Measurements from ENCODE around the gene CHRNE. TPM values are rescaled to one million over a fixed set of nuclear protein-coding genes. Genes with fewer than 3 reads are reported as not detected.
"Not testable (repeated sequence)": the region's sequence is repeated elsewhere in the genome, so short reads cannot be mapped to it uniquely, and the experiment has no call there.

CHRNE gene
- polyA plus RNA-seq, 5 donors, result 0.59 to 1.2 (median 0.94) TPM

DNA sequence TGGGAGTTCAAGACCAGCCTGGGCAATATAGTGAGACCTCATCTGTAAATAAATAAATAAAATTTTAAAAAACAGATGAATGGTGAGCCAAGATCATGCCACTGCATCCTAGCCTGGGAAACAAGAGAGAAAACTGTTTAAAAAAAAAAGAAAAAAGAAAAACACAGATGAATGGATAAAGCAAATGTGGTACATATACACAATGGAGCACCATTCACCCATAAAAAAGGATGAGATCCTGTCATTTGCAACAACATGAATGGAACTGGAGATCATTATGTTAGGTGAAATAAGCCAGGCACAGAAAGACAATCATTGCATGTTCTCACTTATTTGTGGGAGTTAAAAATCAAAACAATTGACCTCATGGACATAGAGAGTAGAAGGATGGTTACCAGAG lies 3.7 kb upstream of the CHRNE start:
- DNase-seq, result not testable (repeated sequence)

GRCh38 chr17:4902540-4902939 lies 358 bp downstream of the CHRNE start:
- DNase-seq, result no peak

DNA sequence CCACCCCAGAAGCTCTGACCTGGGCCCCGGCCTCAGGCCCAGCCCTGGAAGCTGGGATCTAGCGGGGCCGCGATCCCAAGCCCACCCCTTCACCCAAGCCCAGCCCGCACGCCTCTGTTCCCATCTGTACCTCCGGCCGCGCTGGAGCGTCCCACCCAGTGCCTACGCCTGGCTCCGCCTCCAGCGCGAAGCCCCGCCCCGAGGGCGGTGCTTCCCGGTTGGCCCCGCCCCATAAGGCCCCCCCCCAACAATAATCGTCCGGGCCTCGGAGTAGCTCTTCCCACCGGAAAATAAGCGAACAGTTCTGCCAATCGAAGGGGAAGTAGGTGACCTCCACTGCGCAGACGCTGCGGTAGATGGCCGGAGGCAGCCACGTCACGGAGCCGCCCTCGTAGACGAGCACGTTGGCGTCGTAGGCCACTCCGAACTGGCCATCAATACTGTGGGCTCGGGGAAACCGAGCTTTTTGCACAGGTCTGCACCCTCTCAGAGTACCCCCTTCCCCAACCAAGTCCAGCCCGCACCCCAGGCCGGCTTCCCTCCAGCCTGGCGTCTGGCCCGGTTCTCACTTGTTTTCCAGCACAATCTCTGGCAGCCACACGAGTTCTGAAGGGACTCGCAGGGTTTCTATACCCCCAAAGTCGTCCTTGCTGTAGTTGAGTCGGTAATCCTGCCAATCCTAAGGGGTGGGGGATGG lies 1.1 kb downstream of the CHRNE start:
- no peak for DNase-seq

DNA sequence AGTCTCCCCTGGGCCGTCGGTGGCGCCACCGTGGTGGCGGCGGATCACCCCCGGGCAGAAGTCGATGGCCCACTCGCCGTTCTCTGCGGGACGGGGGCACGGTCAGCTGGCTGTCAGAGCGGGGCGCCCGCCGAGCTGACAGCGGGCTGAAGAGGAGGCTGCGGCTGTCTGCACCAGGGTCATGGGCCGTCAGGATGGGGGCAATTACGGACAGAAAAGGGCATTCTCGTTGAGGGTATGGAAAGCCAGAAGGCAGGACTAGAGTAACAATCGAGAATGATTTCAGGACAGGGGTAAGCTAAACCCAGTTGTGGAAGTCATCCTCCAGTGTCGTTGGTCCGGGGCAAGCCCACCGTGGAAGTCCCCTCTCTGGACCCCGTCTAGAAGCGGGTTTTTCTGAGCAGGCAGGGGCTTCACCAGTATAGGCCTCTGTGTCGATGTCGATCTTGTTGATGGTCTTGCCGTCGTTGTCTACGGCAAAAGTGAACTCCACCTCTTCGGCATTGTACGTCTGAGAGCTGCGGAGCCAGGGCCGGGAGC lies 1.7 kb downstream of the CHRNE start:
- DNase-seq, result no peak

GRCh38 chr17:4900231-4901107 lies 2.4 kb downstream of the CHRNE start:
- no peak for DNase-seq

DNA sequence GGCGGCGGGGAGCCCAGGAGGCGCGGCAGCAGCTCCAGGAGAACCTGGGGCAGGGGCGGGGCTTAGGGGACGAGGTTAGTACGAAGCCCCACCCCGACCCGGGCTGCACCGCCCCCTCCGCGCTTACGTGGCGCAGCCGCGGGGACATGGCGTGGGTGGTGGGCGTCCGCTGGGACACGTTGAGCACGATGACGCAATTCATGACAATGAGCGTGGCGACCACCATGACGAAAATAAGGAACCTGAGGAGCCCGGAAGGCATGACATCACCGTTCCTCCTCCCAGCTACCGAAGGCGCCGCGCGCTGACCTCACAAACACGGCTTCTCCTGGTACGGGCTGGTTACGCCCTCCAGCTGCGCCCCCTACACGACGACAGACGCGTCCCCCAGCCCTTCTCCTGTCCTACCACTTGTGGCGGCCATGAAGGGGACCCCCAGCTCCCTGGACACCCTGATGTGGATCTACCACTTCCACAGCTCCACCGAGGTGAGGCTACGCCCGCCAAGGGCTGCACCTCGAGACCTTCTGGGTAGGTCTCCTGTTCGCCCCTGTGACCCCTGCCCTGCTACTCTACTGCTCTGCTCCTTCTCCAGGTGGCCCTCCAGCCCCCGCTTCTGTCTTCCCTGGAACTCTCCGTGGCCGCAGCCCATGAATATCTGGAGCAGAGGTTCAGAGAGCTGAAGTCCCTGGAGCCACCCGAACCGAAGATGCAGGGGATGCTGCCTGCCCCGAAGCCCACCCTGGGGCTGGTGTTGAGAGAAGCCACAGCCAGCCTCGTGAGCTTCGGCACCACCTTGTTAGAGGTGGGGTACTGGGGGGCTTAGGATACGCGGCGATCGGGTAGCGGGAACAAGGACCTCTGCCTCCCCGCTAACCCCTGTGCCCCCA lies 3.3 kb downstream of the CHRNE start, which contains the start of gene C17orf107:
TSS of gene C17orf107 (plus strand) at position 196 of the 890 bp plus-strand sequence. CDS start at position 423, 227 bp downstream.
- peak; percentile 67 to 73 for DNase-seq

DNA sequence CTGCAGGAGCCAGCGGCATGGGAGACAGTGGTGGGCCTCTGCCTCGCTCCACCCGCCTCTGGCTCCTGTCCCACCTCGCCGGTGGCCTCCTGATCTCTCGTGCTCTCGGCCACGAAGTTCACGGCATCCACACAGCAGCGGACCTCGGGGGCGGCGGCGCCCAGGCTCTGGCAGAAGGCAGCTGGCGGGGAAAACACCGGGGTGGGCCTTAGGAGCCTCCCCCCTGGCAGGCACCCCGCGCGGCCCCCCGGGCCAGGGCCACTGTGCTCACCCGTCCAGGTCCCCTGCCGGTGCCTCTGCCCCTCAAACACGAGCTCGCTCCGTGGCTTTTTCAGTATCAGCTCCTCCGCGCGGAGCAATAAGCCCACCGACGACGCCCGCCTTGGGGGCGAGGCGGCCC lies 4.0 kb downstream of the CHRNE start:
- no peak for DNase-seq

DNA sequence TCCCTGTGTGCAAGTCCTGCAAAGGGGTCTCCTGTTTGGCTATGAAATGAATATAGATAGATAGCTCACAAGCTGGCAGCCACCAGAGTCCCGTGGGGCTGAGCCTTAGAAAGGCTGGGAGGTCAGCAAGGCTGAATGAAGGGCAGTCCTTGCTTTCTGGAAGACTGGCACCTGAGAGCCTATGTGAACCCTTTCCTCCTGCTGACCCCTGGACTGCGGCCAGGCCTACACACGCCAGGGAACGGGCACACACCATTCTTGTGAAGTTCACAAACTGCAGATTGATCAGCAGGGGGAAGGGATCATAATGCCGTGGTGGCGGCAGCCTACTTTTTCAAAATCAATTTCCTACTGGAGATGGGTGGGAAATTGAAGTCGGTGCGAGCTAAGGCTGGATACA lies 4.5 kb downstream of the CHRNE start:
- no peak for DNase-seq

- DNase-seq, result no peak
These were observed 5.1 kb downstream of the CHRNE start for GRCh38 chr17:4897785-4898184.

GRCh38 chr17:4897198-4897687 lies 5.7 kb downstream of the CHRNE start:
- no peak for DNase-seq

DNA sequence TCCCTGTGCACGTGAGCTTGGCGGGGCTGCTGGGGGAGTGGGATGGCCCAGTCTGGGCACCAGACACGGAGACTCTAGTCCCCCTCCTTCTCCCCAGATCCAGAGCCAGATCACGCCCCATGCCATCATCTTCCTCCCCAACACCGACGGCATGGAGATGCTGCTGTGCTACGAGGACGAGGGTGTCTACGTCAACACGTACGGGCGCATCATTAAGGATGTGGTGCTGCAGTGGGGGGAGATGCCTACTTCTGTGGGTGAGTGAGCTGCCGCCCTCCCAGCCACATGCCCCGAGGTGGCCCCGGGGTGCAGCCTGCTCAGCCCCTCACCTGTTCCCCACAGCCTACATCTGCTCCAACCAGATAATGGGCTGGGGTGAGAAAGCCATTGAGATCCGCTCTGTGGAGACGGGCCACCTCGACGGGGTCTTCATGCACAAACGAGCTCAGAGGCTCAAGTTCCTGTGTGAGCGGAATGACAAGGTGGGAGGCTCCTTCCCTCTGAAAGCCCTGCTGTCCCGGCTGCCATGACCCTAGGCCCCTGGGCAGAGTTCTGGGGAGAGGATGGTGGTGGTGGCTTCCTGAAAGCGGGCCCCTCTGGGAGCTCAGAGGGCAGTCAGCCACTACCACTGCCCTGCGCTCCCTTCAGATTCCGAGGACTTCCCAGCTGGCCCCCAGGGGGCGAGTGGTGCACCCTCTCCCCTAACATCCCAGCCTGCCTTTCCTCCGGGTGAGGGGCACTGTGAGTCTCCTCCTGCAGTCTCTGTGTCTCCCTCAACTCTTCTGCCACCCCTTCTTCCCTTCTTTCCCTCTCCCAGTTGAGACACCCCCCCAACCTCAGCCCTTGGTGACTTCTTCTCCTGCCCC lies 6.3 kb downstream of the CHRNE start:
- no peak for DNase-seq

DNA sequence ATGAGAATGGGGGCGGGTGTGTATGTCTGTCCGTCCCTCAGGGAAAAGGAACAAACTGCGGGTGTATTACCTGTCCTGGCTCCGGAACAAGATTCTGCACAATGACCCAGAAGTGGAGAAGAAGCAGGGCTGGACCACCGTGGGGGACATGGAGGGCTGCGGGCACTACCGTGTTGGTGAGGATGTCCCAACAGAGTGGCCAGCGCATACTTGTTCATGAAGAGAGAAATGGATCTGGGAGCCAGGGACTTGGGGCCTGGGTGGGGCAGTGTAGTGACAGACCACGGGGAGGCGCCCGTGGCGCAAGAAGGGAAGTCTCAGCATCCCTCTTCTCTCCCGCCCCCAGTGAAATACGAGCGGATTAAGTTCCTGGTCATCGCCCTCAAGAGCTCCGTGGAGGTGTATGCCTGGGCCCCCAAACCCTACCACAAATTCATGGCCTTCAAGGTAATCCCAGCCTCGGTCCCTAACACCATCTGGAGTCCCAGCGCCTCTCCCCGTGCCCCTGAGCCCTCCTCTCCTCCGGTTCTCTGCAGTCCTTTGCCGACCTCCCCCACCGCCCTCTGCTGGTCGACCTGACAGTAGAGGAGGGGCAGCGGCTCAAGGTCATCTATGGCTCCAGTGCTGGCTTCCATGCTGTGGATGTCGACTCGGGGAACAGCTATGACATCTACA lies 7.1 kb downstream of the CHRNE start:
- DNase-seq, result no peak

DNA sequence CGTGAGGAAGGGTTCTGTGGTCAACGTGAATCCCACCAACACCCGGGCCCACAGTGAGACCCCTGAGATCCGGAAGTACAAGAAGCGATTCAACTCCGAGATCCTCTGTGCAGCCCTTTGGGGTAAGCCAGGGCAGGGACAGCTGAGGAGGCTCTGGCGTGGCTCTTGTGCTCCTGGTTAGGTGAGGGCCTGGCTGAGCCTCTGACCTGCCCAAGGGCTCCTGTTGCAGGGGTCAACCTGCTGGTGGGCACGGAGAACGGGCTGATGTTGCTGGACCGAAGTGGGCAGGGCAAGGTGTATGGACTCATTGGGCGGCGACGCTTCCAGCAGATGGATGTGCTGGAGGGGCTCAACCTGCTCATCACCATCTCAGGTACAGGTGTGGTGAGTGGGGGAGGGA lies 7.8 kb downstream of the CHRNE start:
- DNase-seq, result no peak

GRCh38 chr17:4893721-4894560 lies 9.0 kb downstream of the CHRNE start:
- DNase-seq, result no peak

GRCh38 chr17:4893272-4893671 lies 9.6 kb downstream of the CHRNE start:
- DNase-seq, result no peak

GRCh38 chr17:4892499-4893221 lies 10.2 kb downstream of the CHRNE start:
- no peak for DNase-seq

- DNase-seq, result no peak
These were observed 11.2 kb downstream of the CHRNE start for GRCh38 chr17:4891411-4892410.
